ENCODE data around the gene RBPJL.
"Not testable (repeated sequence)": the region's sequence is repeated elsewhere in the genome, so short reads cannot be mapped to it uniquely, and the experiment has no call there.

RBPJL gene

GRCh38 chr20:45341579-45341938 is 34.9 kb downstream of the RBPJL start:
- in situ Hi-C loops (cut with MboI; ENCODE audit: low sequenced_read_pairs), result no loop called here

GRCh38 chr20:45341939-45342854 is 35.6 kb downstream of the RBPJL start:
- in situ Hi-C loops (cut with MboI; ENCODE audit: low sequenced_read_pairs), result no loop called here

GRCh38 chr20:45342855-45343531 is 36.4 kb downstream of the RBPJL start:
- in situ Hi-C loops (cut with MboI; ENCODE audit: low sequenced_read_pairs), result no loop called here

- in situ Hi-C loops (cut with MboI; ENCODE audit: low sequenced_read_pairs), result no loop called here
These were observed 37.0 kb downstream of the RBPJL start for GRCh38 chr20:45343532-45344167.

- in situ Hi-C loops (cut with MboI; ENCODE audit: low sequenced_read_pairs), result no loop called here
These were observed 37.7 kb downstream of the RBPJL start for GRCh38 chr20:45344168-45344860.

GRCh38 chr20:45345104-45345936 is 38.7 kb downstream of the RBPJL start:
- in situ Hi-C loops (cut with MboI; ENCODE audit: low sequenced_read_pairs), result no loop called here

- in situ Hi-C loops (cut with MboI; ENCODE audit: low sequenced_read_pairs), result no loop called here
These were observed 39.7 kb downstream of the RBPJL start for GRCh38 chr20:45346291-45346718.

GRCh38 chr20:45346851-45347250 is 40.2 kb downstream of the RBPJL start:
- in situ Hi-C loops (cut with MboI; ENCODE audit: low sequenced_read_pairs), result no loop called here

GRCh38 chr20:45347297-45347935 is 40.8 kb downstream of the RBPJL start:
- in situ Hi-C loops (cut with MboI; ENCODE audit: low sequenced_read_pairs), result no loop called here

GRCh38 chr20:45347936-45348778 is 41.5 kb downstream of the RBPJL start, which contains the start of gene SDC4:
SDC4 (minus strand) TSS chr20:45348424; CDS start chr20:45348384, 40 bp downstream.
- in situ Hi-C loops (cut with MboI; ENCODE audit: low sequenced_read_pairs), result no loop called here

- in situ Hi-C loops (cut with MboI; ENCODE audit: low sequenced_read_pairs), result no loop called here
These were observed 43.6 kb downstream of the RBPJL start for GRCh38 chr20:45350217-45350616.

GRCh38 chr20:45350795-45351194 is 44.2 kb downstream of the RBPJL start:
- in situ Hi-C loops (cut with MboI; ENCODE audit: low sequenced_read_pairs), result not testable (repeated sequence)

GRCh38 chr20:45352729-45353128 is 46.1 kb downstream of the RBPJL start:
- in situ Hi-C loops (cut with MboI; ENCODE audit: low sequenced_read_pairs), result no loop called here

GRCh38 chr20:45353746-45354145 is 47.1 kb downstream of the RBPJL start:
- in situ Hi-C loops (cut with MboI; ENCODE audit: low sequenced_read_pairs), result no loop called here

GRCh38 chr20:45354423-45355208 is 48.0 kb downstream of the RBPJL start:
- in situ Hi-C loops (cut with MboI; ENCODE audit: low sequenced_read_pairs), result no loop called here

- in situ Hi-C loops (cut with MboI; ENCODE audit: low sequenced_read_pairs), result no loop called here
These were observed 48.8 kb downstream of the RBPJL start for GRCh38 chr20:45355209-45356084.

Data from HL-60/S4 treated with retinoic acid at 250 ng/mL for 4 days and 3 days (cell line).